ENCODE measurements around the gene FCN2. TPM values are rescaled to one million over a fixed set of nuclear protein-coding genes. Genes with fewer than 3 reads are reported as not detected.

Gene FCN2
- total and polyA plus RNA-seq, 9 of the 15 experiments (the other 6 are each of a cell fraction or from before 2014, with no cell fraction given) = not detected

GRCh38 chr9:134918646-134919045, 38.0 kb downstream of the FCN2 start (continued):
- TF ChIP-seq SRSF9 (IDR thresholded peaks at IDR 0.05; ENCODE audit: borderline replicate concordance, low read depth, low read length) = no peak
- TF ChIP-seq, protein P1, sequence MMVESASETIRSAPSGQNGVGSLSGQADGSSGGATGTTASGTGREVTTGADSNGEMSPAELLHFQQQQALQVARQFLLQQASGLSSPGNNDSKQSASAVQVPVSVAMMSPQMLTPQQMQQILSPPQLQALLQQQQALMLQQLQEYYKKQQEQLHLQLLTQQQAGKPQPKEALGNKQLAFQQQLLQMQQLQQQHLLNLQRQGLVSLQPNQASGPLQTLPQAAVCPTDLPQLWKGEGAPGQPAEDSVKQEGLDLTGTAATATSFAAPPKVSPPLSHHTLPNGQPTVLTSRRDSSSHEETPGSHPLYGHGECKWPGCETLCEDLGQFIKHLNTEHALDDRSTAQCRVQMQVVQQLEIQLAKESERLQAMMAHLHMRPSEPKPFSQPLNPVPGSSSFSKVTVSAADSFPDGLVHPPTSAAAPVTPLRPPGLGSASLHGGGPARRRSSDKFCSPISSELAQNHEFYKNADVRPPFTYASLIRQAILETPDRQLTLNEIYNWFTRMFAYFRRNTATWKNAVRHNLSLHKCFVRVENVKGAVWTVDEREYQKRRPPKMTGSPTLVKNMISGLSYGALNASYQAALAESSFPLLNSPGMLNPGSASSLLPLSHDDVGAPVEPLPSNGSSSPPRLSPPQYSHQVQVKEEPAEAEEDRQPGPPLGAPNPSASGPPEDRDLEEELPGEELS (CRISPR knock-in tag; IDR thresholded peaks at IDR 0.05; ENCODE audit: borderline replicate concordance) = no peak

DNA sequence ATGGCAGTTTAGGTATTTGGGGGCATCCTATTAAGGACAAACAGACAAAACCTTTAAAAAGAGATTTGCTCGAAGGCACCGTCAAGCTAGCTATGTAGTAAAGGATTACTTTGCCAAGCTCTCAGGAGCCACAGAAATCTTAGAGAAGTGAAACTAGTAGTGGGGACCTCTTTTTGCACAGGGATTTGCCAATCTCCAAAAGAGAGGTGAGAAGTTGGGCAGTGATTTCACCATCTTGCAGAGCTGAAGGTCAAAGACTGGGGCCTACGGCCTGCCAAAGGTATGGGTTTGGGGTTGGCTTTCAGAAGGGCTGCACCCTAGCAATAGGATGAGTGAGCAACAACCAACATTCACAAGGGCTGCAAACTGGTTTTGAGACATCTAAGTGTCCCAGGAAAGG, 38.7 kb downstream of the FCN2 start:
- H3K27me3 ChIP-seq (ENCODE audit: control insufficient read depth in 2 of 2, insufficient read depth in 2 of 2, low read length in 2 of 2) = peaks cover 0 to 16% of the 10 kb centered on the region in 2 experiments; a peak in 3 of 5 replicates
- in situ Hi-C loops (cut with MboI) = no loop called here
- no peaks in the 10 kb centered on the region for H3K4me1 ChIP-seq (replicated peaks in 1 of 2; ENCODE audit: control insufficient read depth in 2 of 2, insufficient read depth in 2 of 2, low read length in 2 of 2)
- H3K9me1 ChIP-seq (ENCODE audit: control insufficient read depth, insufficient read depth, low read length) = no peaks in the 10 kb centered on the region
- WGBS (ENCODE audit: insufficient coverage, low coverage, missing lambda C conversion rate) = 0% methylated on average over 3 of the region's 3 CpGs
- no TSS peak for BruUV-seq (replicated peaks)
- H4K20me1 ChIP-seq (replicated peaks; ENCODE audit: control insufficient read depth, insufficient read depth, low read length) = no peaks in the 10 kb centered on the region
- intact Hi-C loops (cut with micrococcal nuclease) = no loop called here
- ChIA-PET POLR2A (no interaction called here), CTCF (ENCODE audit: low intra/inter-chr PET ratio) (no interaction called here)
- H3K36me3 ChIP-seq (ENCODE audit: control insufficient read depth, insufficient read depth, low read length) = no peaks in the 10 kb centered on the region
- H3K4me2 ChIP-seq (ENCODE audit: insufficient read depth, low read length) = no peak overlapping the region
- H3K79me2 ChIP-seq (ENCODE audit: control insufficient read depth, insufficient read depth, low read length) = no peaks in the 10 kb centered on the region
- no peak overlapping the region for H3K27ac ChIP-seq (ENCODE audit: extremely low read depth, low read depth, low read length)
- H3K4me3 ChIP-seq = no peak overlapping the region
- H3K9me3 ChIP-seq (replicated peaks; ENCODE audit: control insufficient read depth, insufficient read depth, low read depth, low read length) = no peaks in the 10 kb centered on the region
- no peak for DNase-seq (ENCODE audit: extremely low read depth in 1 of 4, low spot score in 3 of 4)
- FAIRE-seq = no peak
- no peak overlapping the region for H2AFZ ChIP-seq (ENCODE audit: low read depth, low read length)
- no peak overlapping the region for H3K9ac ChIP-seq (ENCODE audit: insufficient read depth in 1 of 2, low read depth in 2 of 2, low read length in 2 of 2)
- no peak for ATAC-seq
- TF ChIP-seq RBM25 (IDR thresholded peaks at IDR 0.05; ENCODE audit: low read depth, low read length, severe bottlenecking) = no peak
- TF ChIP-seq, protein P2, sequence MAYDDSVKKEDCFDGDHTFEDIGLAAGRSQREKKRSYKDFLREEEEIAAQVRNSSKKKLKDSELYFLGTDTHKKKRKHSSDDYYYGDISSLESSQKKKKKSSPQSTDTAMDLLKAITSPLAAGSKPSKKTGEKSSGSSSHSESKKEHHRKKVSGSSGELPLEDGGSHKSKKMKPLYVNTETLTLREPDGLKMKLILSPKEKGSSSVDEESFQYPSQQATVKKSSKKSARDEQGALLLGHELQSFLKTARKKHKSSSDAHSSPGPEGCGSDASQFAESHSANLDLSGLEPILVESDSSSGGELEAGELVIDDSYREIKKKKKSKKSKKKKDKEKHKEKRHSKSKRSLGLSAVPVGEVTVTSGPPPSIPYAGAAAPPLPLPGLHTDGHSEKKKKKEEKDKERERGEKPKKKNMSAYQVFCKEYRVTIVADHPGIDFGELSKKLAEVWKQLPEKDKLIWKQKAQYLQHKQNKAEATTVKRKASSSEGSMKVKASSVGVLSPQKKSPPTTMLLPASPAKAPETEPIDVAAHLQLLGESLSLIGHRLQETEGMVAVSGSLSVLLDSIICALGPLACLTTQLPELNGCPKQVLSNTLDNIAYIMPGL (CRISPR knock-in tag; IDR thresholded peaks at IDR 0.05) = no peak
- TF ChIP-seq WHSC1 (IDR thresholded peaks at IDR 0.05; ENCODE audit: low read length) = no peak
- TF ChIP-seq, protein P1 (CRISPR knock-in tag; IDR thresholded peaks at IDR 0.05; ENCODE audit: borderline replicate concordance) = no peak
- no peak for TF ChIP-seq RNF2 (IDR thresholded peaks at IDR 0.05)
- TF ChIP-seq ESRRA (IDR thresholded peaks at IDR 0.05; ENCODE audit: borderline replicate concordance, low read depth) = no peak
- TF ChIP-seq CAMTA2 (CRISPR knock-in tag; conservative IDR thresholded peaks at IDR 0.05) = no peak
- TF ChIP-seq CBX2 (IDR thresholded peaks at IDR 0.05; ENCODE audit: insufficient read depth, low read length, poor library complexity, severe bottlenecking) = no peak
- no peak for TF ChIP-seq BCOR (IDR thresholded peaks at IDR 0.05)
- no peak for TF ChIP-seq ZNF766 (CRISPR knock-in tag; conservative IDR thresholded peaks at IDR 0.05)
- no peak for TF ChIP-seq HNRNPUL1 (IDR thresholded peaks at IDR 0.05; ENCODE audit: low read length)
- no peak for TF ChIP-seq POLR2H (tag; IDR thresholded peaks at IDR 0.05; ENCODE audit: low read depth)
- TF ChIP-seq CTCFL (IDR thresholded peaks at IDR 0.05; ENCODE audit: borderline replicate concordance, insufficient read depth, low read depth, low read length, poor library complexity, severe bottlenecking) = no peak

All from K562 (cell line).